ENCODE results near the gene CTAGE1.

CTAGE1 gene

DNA sequence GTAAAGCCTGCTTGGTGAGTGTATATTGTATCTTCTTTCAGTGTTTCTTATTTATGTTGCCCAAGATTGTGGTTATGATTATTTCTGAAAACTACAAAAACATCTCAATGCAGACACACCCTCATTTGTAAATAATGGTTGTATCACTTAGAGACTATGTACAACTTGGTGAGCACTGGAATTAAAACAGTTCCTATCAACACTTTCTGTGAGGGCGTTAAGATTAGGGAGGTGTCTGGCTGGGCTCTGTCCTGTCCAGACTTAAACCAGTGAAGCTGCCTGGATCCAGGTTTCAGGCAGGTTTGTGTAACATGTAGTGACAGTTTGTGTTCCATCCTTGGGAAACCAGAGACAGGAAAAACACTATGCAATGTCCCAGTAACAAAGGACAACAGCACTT is 49.7 kb downstream of the CTAGE1 start:
- no peak overlapping the region for H3K4ac ChIP-seq (ENCODE audit: low read depth, low read length)
- no peaks in the 10 kb centered on the region for H3K36me3 ChIP-seq (ENCODE audit: control insufficient read depth in 1 of 2, insufficient read depth in 2 of 2, low read length in 2 of 2)
- H3K27ac ChIP-seq (ENCODE audit: low read depth, low read length) = no peak overlapping the region
- no peak overlapping the region for H3K9ac ChIP-seq (ENCODE audit: low read length)
- no peak overlapping the region for H3K23ac ChIP-seq (ENCODE audit: low read length)
- H3K27me3 ChIP-seq (ENCODE audit: insufficient read depth, low read length) = peaks cover 2% of the 10 kb centered on the region
- no peak overlapping the region for H3K4me2 ChIP-seq (ENCODE audit: low read length)
- WGBS (ENCODE audit: extremely low coverage, insufficient coverage, insufficient read length) = no CpG with 5 or more reads among the region's 1 CpG
- no peak for DNase-seq
- no peak overlapping the region for H4K8ac ChIP-seq (ENCODE audit: low read depth, low read length)
- H3K79me1 ChIP-seq (ENCODE audit: low read length) = no peaks in the 10 kb centered on the region
- no peaks in the 10 kb centered on the region for H3K79me2 ChIP-seq (ENCODE audit: control insufficient read depth, insufficient read depth, low read length, poor library complexity)
- H2AFZ ChIP-seq (ENCODE audit: insufficient read depth, low read length, poor library complexity) = no peak overlapping the region
- no peak overlapping the region for H2BK120ac ChIP-seq (ENCODE audit: insufficient read depth, low read length, poor library complexity)
- H2BK12ac ChIP-seq (ENCODE audit: low read length) = no peak overlapping the region
- H2BK5ac ChIP-seq (ENCODE audit: low read depth, low read length, poor library complexity) = no peak overlapping the region
- no peak overlapping the region for H3K4me3 ChIP-seq (ENCODE audit: low read depth, low read length)
- H3K18ac ChIP-seq (ENCODE audit: low read length) = no peak overlapping the region
- no peaks in the 10 kb centered on the region for H3K9me3 ChIP-seq (ENCODE audit: insufficient read depth, low read depth, low read length)
- H3K14ac ChIP-seq (ENCODE audit: low read length) = no peak overlapping the region
- no peak overlapping the region for H2AK5ac ChIP-seq (ENCODE audit: low read length)
- no peak overlapping the region for H4K12ac ChIP-seq (ENCODE audit: low read depth, low read length)
- H3K4me1 ChIP-seq (ENCODE audit: control insufficient read depth in 1 of 2, insufficient read depth in 2 of 2, low read length in 2 of 2) = no peaks in the 10 kb centered on the region
- H4K91ac ChIP-seq (ENCODE audit: low read depth, low read length) = no peak overlapping the region

DNA sequence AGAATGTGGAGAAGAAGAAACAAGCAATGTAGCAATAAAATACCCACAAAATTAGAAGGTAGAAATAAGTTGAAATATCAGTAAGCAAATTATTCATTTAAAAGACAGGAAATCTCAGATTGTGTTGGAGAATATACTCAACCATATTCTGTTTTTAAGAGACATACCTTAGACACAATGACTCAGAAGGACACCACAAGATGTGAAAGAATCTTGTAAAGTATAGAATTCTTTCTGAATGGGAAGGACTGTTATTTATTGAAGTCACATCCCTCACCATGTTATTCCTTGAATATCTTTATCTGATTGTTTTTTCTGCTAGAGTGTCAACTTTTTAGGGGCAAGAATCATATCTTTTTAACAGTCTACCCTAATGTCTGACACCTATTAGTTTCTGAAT is 50.4 kb downstream of the CTAGE1 start:
- no peak overlapping the region for H2AK5ac ChIP-seq (ENCODE audit: low read length)
- no peak overlapping the region for H2BK120ac ChIP-seq (ENCODE audit: insufficient read depth, low read length, poor library complexity)
- no peak overlapping the region for H3K23ac ChIP-seq (ENCODE audit: low read length)
- no peaks in the 10 kb centered on the region for H3K9me3 ChIP-seq (ENCODE audit: insufficient read depth, low read depth, low read length)
- no peak overlapping the region for H3K4me3 ChIP-seq (ENCODE audit: low read depth, low read length)
- H3K36me3 ChIP-seq (ENCODE audit: control insufficient read depth in 1 of 2, insufficient read depth in 2 of 2, low read length in 2 of 2) = no peaks in the 10 kb centered on the region
- no peak overlapping the region for H2BK5ac ChIP-seq (ENCODE audit: low read depth, low read length, poor library complexity)
- H3K79me1 ChIP-seq (ENCODE audit: low read length) = no peaks in the 10 kb centered on the region
- H2BK12ac ChIP-seq (ENCODE audit: low read length) = no peak overlapping the region
- peaks cover 2% of the 10 kb centered on the region for H3K27me3 ChIP-seq (ENCODE audit: insufficient read depth, low read length)
- H4K91ac ChIP-seq (ENCODE audit: low read depth, low read length) = no peak overlapping the region
- H3K4me2 ChIP-seq (ENCODE audit: low read length) = no peak overlapping the region
- no peak overlapping the region for H4K12ac ChIP-seq (ENCODE audit: low read depth, low read length)
- no peak overlapping the region for H3K18ac ChIP-seq (ENCODE audit: low read length)
- no peaks in the 10 kb centered on the region for H3K4me1 ChIP-seq (ENCODE audit: control insufficient read depth in 1 of 2, insufficient read depth in 2 of 2, low read length in 2 of 2)
- DNase-seq = no peak
- H3K27ac ChIP-seq (ENCODE audit: low read depth, low read length) = no peak overlapping the region
- H3K4ac ChIP-seq (ENCODE audit: low read depth, low read length) = no peak overlapping the region
- no peak overlapping the region for H2AFZ ChIP-seq (ENCODE audit: insufficient read depth, low read length, poor library complexity)
- H3K14ac ChIP-seq (ENCODE audit: low read length) = no peak overlapping the region
- no peak overlapping the region for H4K8ac ChIP-seq (ENCODE audit: low read depth, low read length)
- no peaks in the 10 kb centered on the region for H3K79me2 ChIP-seq (ENCODE audit: control insufficient read depth, insufficient read depth, low read length, poor library complexity)
- no peak overlapping the region for H3K9ac ChIP-seq (ENCODE audit: low read length)

DNA sequence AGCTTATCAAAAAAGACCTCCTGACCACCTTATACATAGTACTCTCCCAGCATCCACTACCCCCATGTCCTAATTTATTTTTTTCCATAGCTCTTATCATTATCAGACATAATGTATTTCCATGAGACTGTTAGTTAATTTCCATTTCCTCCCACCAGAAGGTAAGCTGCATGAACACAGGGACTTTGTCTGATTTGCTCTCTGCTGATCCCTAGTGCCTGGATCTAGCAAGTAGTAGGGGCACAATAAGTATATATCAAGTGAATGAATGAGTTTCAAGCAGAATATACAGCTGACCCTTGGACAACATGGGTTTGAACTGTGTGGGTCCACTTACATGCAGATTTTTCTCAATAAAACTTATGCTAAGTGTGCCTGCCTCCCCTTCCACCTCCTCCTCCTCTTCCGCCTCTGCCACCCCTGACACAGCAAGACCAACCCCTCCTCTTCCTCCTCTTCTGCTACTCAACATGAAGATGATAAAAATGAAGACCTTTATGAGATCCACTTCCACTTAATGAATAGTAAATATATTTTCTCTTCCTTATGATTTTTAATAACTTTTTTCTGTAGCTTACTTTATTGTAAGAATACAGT is 53.8 kb downstream of the CTAGE1 start:
- H3K79me2 ChIP-seq (ENCODE audit: control insufficient read depth, insufficient read depth, low read length, poor library complexity) = no peaks in the 10 kb centered on the region
- no peaks in the 10 kb centered on the region for H3K4me1 ChIP-seq (ENCODE audit: control insufficient read depth in 1 of 2, insufficient read depth in 2 of 2, low read length in 2 of 2)
- no peak overlapping the region for H3K4me2 ChIP-seq (ENCODE audit: low read length)
- H3K4me3 ChIP-seq (ENCODE audit: low read depth, low read length) = no peak overlapping the region
- H4K8ac ChIP-seq (ENCODE audit: low read depth, low read length) = no peak overlapping the region
- H2BK5ac ChIP-seq (ENCODE audit: low read depth, low read length, poor library complexity) = no peak overlapping the region
- H3K9ac ChIP-seq (ENCODE audit: low read length) = no peak overlapping the region
- no peak overlapping the region for H3K27ac ChIP-seq (ENCODE audit: low read depth, low read length)
- no CpG with 5 or more reads among the region's 1 CpG for WGBS (ENCODE audit: extremely low coverage, insufficient coverage, insufficient read length)
- no peak overlapping the region for H3K23ac ChIP-seq (ENCODE audit: low read length)
- no peak overlapping the region for H4K91ac ChIP-seq (ENCODE audit: low read depth, low read length)
- H3K27me3 ChIP-seq (ENCODE audit: insufficient read depth, low read length) = peaks cover 2% of the 10 kb centered on the region
- H2BK120ac ChIP-seq (ENCODE audit: insufficient read depth, low read length, poor library complexity) = no peak overlapping the region
- no peaks in the 10 kb centered on the region for H3K36me3 ChIP-seq (ENCODE audit: control insufficient read depth in 1 of 2, insufficient read depth in 2 of 2, low read length in 2 of 2)
- no peak for DNase-seq
- no peak overlapping the region for H4K12ac ChIP-seq (ENCODE audit: low read depth, low read length)
- H3K14ac ChIP-seq (ENCODE audit: low read length) = no peak overlapping the region
- H3K18ac ChIP-seq (ENCODE audit: low read length) = no peak overlapping the region
- no peak overlapping the region for H3K4ac ChIP-seq (ENCODE audit: low read depth, low read length)
- H3K9me3 ChIP-seq (ENCODE audit: insufficient read depth, low read depth, low read length) = no peaks in the 10 kb centered on the region
- no peaks in the 10 kb centered on the region for H3K79me1 ChIP-seq (ENCODE audit: low read length)
- H2AFZ ChIP-seq (ENCODE audit: insufficient read depth, low read length, poor library complexity) = no peak overlapping the region
- no peak overlapping the region for H2AK5ac ChIP-seq (ENCODE audit: low read length)
- H2BK12ac ChIP-seq (ENCODE audit: low read length) = no peak overlapping the region

All from trophoblast cell (in vitro differentiated cells and primary cell).